ENCODE measurements around the gene GABBR1. TPM values are rescaled to one million over a fixed set of nuclear protein-coding genes. Genes with fewer than 3 reads are reported as not detected.

GABBR1 gene
- total and polyA plus RNA-seq, 12 donors, result 10.2 to 41.3 (median 18.2) TPM

GRCh38 chr6:29653452-29654038 is 20.6 kb upstream of the GABBR1 start:
- Histone ChIP-seq H3K27ac (peak overlapping the region in 2 of 10 donors; percentile 88 to 90), H3K4me3 (no peak overlapping the region), H3K27me3 (peaks cover 0 to 16% (median 0%) of the 10 kb centered on the region in 7 donors), H3K9me3 (no peaks in the 10 kb centered on the region), H3K36me3 (no peaks in the 10 kb centered on the region), H3K4me1 (peaks cover 3 to 37% (median 18%) of the 10 kb centered on the region in 9 donors)
- TF ChIP-seq, protein P1, sequence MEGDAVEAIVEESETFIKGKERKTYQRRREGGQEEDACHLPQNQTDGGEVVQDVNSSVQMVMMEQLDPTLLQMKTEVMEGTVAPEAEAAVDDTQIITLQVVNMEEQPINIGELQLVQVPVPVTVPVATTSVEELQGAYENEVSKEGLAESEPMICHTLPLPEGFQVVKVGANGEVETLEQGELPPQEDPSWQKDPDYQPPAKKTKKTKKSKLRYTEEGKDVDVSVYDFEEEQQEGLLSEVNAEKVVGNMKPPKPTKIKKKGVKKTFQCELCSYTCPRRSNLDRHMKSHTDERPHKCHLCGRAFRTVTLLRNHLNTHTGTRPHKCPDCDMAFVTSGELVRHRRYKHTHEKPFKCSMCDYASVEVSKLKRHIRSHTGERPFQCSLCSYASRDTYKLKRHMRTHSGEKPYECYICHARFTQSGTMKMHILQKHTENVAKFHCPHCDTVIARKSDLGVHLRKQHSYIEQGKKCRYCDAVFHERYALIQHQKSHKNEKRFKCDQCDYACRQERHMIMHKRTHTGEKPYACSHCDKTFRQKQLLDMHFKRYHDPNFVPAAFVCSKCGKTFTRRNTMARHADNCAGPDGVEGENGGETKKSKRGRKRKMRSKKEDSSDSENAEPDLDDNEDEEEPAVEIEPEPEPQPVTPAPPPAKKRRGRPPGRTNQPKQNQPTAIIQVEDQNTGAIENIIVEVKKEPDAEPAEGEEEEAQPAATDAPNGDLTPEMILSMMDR (IDR thresholded peaks at IDR 0.05), result peak; percentile 69 to 87 (median 80)
- DNase-seq, result peak in 1 of 2 donors; percentile 48
- ATAC-seq, result no peak
- intact Hi-C loops (cut with DNase I), result loop anchor here in 3 of 10 donors (5.0 to 10.0 kb wide), 3 partner anchors 34 to 101 kb away; no protein-coding TSS in a partner anchor
- WGBS, 2 donors, result 11 to 12% methylated on average over 8 of the region's 8 CpGs

DNA sequence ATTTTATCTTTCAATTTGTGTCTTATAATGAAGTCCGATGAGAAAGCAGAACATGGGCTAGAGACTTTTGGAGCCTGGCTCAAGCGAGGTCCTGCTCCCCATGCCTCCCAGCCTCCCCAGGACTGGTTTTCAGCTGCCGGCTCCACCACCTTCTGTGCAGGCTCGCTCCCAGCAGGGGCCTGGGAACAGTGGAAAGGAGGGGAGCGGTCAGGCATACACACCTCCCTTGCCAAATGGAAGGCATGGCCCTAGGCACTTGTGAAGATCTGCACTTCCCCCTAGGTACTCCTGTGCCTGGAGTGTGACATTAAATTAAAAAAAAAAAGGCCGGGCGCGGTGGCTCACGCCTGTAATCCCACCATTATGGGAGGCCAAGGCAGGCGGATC is 19.2 kb upstream of the GABBR1 start:
- no peak for DNase-seq
- H3K4me3 ChIP-seq, result no peak overlapping the region
- peaks cover 0 to 16% (median 0%) of the 10 kb centered on the region in 7 donors for H3K27me3 ChIP-seq
- H3K36me3 ChIP-seq, result no peaks in the 10 kb centered on the region
- no peak for ATAC-seq
- intact Hi-C loops (cut with DNase I), result loop anchor here in 3 of 10 donors (5.0 to 10.0 kb wide), 3 partner anchors 35 to 103 kb away; no protein-coding TSS in a partner anchor
- H3K27ac ChIP-seq, result no peak overlapping the region
- TF ChIP-seq, protein P1 (IDR thresholded peaks at IDR 0.05), result no peak
- no peaks in the 10 kb centered on the region for H3K9me3 ChIP-seq
- H3K4me1 ChIP-seq, result peaks cover 3 to 37% (median 18%) of the 10 kb centered on the region in 9 donors
- 82 to 90% methylated on average over 10 of the region's 10 CpGs for WGBS, 2 donors

DNA sequence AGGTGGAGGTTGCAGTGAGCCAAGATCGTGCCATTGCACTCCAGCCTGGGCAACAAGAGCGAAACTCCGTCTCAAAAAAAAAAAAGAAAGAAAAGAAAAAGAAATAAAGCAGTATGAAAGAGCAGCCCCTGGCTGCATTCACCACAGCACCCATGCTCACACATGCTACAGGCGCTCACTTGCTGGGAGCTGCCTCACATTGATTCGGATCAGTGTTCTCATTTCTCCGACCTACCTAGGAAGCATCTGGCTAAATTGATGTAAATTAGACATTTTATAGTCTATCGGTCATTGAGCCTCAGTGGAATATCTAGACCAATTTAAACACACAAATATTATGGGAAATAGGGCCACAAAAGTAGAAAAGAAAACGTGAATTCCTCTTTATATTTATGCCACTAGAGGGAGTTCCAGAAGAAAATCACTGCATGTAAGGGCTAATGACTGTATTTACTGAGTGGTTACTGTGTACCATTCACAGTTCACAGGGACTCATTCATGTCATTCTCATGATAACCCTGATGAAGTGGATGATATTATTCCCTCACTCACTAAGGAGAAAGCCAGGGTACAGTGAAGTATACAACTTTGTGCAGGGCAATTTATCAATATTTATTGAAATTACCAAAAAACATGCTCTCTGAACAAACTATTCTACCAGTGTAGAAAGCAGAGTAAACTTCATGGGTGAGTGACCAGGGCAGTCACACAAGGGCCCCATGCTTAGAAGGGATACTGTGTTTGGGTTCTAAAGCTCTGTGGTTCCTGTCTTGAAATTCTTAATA is 18.6 kb upstream of the GABBR1 start:
- DNase-seq (no peak), ATAC-seq (no peak)
- no peak overlapping the region for H3K27ac ChIP-seq
- peaks cover 0 to 11% (median 0%) of the 10 kb centered on the region in 7 donors for H3K27me3 ChIP-seq
- intact Hi-C loops (cut with DNase I), result loop anchor here in 4 of 10 donors (2.0 to 10.0 kb wide), 4 partner anchors 33 to 103 kb away; no protein-coding TSS in a partner anchor
- H3K4me1 ChIP-seq, result peaks cover 3 to 32% (median 18%) of the 10 kb centered on the region in 9 donors
- 74 to 75% methylated on average over 7 to 8 of the region's 8 CpGs for WGBS, 2 donors
- no peak overlapping the region for H3K4me3 ChIP-seq
- H3K9me3 ChIP-seq, result no peaks in the 10 kb centered on the region
- H3K36me3 ChIP-seq, result no peaks in the 10 kb centered on the region
- TF ChIP-seq, protein P1 (IDR thresholded peaks at IDR 0.05), result peak; percentile 30 to 74 (median 62)
